Stomach (tissue), 4 donors: ENCODE measurements around the gene CD84.

Experiments
- CTCF ChIP-seq, 7 experiments: fragments of 450-650 bp in 4 of 7; fragments of 200-600 bp in 3 of 7; sonication (generic) in 3 of 7; IDR thresholded peaks; one replicate each; pipeline ENCODE4 v1.5.1; 2016 to 2019; ENCODE audit warnings: antibody characterized with exemption in 7 of 7, control low read depth in 2 of 7, mild to moderate bottlenecking in 1 of 7
- EP300 ChIP-seq: sonication (generic); formaldehyde crosslinking; IDR thresholded peaks from one replicate; pipeline ENCODE4 v1.6.1; 2017; ENCODE audit warnings: antibody characterized with exemption

DNA sequence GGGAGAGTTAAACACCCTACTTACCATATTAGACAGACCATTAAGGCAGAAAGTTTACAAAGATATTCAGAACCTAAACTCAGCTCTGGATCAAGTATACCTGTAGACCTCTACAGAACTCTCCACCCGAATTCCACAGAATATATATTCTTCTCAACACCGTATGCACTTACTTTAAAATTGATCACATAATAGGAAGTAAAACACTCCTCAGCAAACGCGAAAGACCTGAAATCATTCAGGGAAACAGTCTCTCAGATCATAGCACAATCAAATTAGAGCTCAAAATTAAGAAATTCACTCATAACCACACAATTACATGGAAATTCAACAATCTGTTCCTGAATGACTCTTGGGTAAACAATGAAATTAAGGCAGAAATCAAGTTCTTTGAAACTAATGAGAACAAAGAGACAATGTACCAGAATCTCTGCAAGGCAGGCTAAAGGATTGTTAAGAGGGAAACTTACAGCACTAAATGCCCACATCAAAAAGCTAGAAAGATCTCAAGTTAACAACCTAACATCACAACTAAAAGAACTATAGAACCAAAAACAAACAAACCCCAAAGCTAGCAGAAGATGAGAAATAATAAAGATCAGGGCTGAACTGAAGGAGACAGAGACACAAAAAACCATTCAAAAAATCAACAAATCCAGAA lies 19.1 kb downstream of the CD84 start:
- TF ChIP-seq CTCF (IDR thresholded peaks at IDR 0.05) (no peak), EP300 (no peak)
